ENCODE results near the gene LIMK1.

The LIMK1 gene

DNA sequence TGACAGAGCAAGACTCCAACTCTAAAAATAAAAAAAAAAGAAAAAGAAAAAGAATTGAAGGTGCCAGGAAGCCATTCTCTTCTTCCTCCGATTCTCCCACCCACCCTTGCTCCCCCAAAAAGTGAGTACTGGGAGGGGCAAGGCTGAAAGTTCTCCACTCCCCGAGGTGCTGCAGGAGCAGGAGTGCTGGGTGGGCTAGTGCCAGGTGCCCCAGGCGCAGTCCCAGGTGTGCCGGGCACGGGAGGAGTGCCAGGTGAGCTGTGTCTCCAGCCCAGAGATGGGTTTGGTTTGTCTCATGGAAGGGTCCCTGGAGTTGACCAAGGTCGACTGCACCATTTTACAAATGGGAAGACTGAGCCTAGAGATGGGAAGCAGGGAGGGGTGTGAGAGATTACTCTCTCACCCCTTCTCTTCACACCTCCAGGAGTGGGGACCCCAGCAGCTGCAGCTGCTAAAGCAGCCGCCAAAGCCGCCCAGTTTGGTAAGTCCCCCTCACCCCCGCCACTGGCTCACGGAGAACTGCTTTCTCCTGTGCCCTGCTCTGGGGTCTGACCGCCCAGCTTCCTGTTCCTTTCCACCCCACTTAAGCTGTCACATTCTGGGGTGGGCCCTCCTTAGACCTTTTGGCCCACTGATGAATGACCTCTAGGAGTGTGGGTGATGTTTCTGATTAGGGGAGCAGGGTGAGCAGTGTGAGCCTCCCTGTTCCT is 26.2 kb upstream of the LIMK1 start:
- POLR2A ChIA-PET, result no interaction called here
- no peaks in the 10 kb centered on the region for H3K9me3 ChIP-seq (ENCODE audit: control extremely low read depth in 1 of 5, control insufficient read depth in 4 of 5, insufficient read depth in 2 of 5, low read depth in 1 of 5, low read length in 4 of 5)
- H3K27me3 ChIP-seq (replicated peaks in 2 of 5; ENCODE audit: control insufficient read depth in 4 of 5, insufficient read depth in 5 of 5, low read length in 4 of 5), result no peaks in the 10 kb centered on the region
- DNase-seq, result peak in 2 of 3 donors; percentile 49 to 55
- no peak overlapping the region for H3K27ac ChIP-seq (ENCODE audit: insufficient read depth in 1 of 2, low read depth in 1 of 2, low read length in 2 of 2, poor library complexity in 1 of 2, severe bottlenecking in 2 of 2)
- no peak overlapping the region for H3K4me3 ChIP-seq (ENCODE audit: control insufficient read depth in 1 of 7, extremely low read depth in 1 of 7, insufficient read depth in 4 of 7, low read depth in 2 of 7, low read length in 6 of 7)
- WGBS (ENCODE audit: insufficient coverage), result 75% methylated on average over 5 of the region's 11 CpGs
- peaks cover 0 to 16% (median 4%) of the 10 kb centered on the region in 4 experiments for H3K4me1 ChIP-seq (ENCODE audit: control extremely low read depth in 1 of 4, control insufficient read depth in 4 of 4, insufficient read depth in 4 of 4, low read length in 3 of 4)
- CTCF ChIA-PET, result interaction anchor here (0.6 to 2.8 kb wide), 3 partner anchors 10 to 100 kb away, joined by 4 to 10 read pairs (median 8); no protein-coding TSS in a partner anchor
- H3K36me3 ChIP-seq (ENCODE audit: control insufficient read depth in 4 of 4, insufficient read depth in 4 of 4, low read length in 3 of 4), result peaks cover 0 to 21% (median 1%) of the 10 kb centered on the region in 4 experiments

DNA sequence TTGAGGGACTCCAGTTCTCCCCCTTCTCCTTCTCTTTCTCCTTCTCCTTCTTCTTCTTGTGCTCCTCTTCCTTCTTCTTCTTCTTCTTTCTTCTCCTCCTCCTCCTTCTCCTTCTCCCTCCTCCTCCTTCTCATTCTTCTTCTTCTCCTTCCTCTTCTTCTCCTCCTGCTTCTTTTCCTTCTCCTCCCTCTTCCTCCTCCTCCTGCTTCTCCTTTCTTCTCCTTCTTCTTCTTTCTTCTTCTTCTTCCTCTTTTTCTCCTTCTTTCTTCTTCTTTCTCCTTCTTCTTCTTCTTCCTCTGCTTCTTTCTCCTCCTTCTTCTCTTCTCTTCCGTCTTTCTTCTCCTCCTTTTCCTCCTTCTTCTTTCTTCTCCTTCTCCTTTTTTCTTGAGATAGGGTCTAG is 25.6 kb upstream of the LIMK1 start:
- Histone ChIP-seq H3K27ac (ENCODE audit: insufficient read depth in 1 of 2, low read depth in 1 of 2, low read length in 2 of 2, poor library complexity in 1 of 2, severe bottlenecking in 2 of 2) (no peak overlapping the region), H3K4me3 (ENCODE audit: control insufficient read depth in 1 of 7, extremely low read depth in 1 of 7, insufficient read depth in 4 of 7, low read depth in 2 of 7, low read length in 6 of 7) (no peak overlapping the region), H3K27me3 (replicated peaks in 2 of 5; ENCODE audit: control insufficient read depth in 4 of 5, insufficient read depth in 5 of 5, low read length in 4 of 5) (no peaks in the 10 kb centered on the region), H3K36me3 (ENCODE audit: control insufficient read depth in 4 of 4, insufficient read depth in 4 of 4, low read length in 3 of 4) (peaks cover 0 to 22% (median 1%) of the 10 kb centered on the region in 4 experiments), H3K9me3 (ENCODE audit: control extremely low read depth in 1 of 5, control insufficient read depth in 4 of 5, insufficient read depth in 2 of 5, low read depth in 1 of 5, low read length in 4 of 5) (no peaks in the 10 kb centered on the region), H3K4me1 (ENCODE audit: control extremely low read depth in 1 of 4, control insufficient read depth in 4 of 4, insufficient read depth in 4 of 4, low read length in 3 of 4) (peaks cover 0 to 16% (median 4%) of the 10 kb centered on the region in 4 experiments)
- CTCF ChIA-PET, result interaction anchor here (2.5 to 2.8 kb wide), 2 partner anchors 10 to 13 kb away, joined by 6 to 8 read pairs; no protein-coding TSS in a partner anchor
- DNase-seq, result no peak
- POLR2A ChIA-PET, result no interaction called here
- WGBS (ENCODE audit: insufficient coverage), result 83% methylated on average over 1 of the region's 1 CpG

DNA sequence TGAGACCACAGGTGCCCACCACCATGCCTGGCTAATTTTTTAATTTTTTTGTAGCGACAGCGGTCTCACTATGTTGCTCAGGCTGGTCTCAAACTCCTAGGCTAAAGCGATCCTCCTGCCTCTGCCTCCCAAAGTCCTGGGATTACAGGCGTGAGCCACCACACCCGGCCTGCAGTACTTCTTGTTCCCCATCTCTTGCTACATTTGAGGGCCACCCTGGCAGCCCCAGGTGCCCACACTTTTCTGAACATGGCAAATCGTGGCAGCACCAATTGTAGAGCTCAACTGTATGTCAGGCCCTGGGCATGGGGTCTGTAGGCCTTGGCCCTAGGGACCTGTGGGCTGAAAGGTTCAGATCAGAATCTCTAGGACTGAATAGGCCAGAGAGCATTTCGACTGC is 25.1 kb upstream of the LIMK1 start:
- CTCF ChIA-PET, result interaction anchor here (0.7 to 2.8 kb wide), 3 partner anchors 9 to 79 kb away, joined by 3 to 8 read pairs (median 6); no protein-coding TSS in a partner anchor
- POLR2A ChIA-PET, result interaction anchor here (0.5 kb wide), 1 partner anchor 238 kb away, joined by 4 read pairs; no protein-coding TSS in a partner anchor
- DNase-seq, result no peak

DNA sequence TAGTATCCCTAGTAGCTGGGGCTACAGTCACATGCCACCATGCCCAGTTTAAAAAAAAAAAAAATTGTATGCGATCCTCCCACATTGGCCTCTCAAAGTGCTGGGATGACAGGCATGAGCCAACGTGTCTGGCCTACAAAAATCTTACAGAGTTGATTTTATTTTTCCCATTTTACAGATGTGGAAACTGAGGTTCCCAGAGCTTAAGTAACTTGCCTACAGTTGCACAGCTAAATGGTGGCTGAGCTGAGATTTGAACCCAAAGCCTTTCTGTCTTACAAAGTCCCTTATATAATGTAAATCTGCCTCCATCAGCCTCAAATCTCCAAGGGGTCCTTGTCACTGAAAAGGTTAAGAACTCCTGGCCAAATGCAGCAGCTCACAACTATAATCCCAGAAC is 24.6 kb upstream of the LIMK1 start:
- 90% methylated on average over 2 of the region's 2 CpGs for WGBS (ENCODE audit: insufficient coverage)
- no peaks in the 10 kb centered on the region for H3K9me3 ChIP-seq (ENCODE audit: control extremely low read depth in 1 of 5, control insufficient read depth in 4 of 5, insufficient read depth in 2 of 5, low read depth in 1 of 5, low read length in 4 of 5)
- ChIA-PET CTCF (interaction anchor here (0.7 to 2.8 kb wide), 5 partner anchors 9 to 124 kb away, joined by 3 to 8 read pairs (median 6); no protein-coding TSS in a partner anchor), POLR2A (interaction anchor here (0.5 kb wide), 1 partner anchor 237 kb away, joined by 4 read pairs; no protein-coding TSS in a partner anchor)
- H3K4me1 ChIP-seq (ENCODE audit: control extremely low read depth in 1 of 4, control insufficient read depth in 4 of 4, insufficient read depth in 4 of 4, low read length in 3 of 4), result peaks cover 0 to 16% (median 4%) of the 10 kb centered on the region in 4 experiments
- no peak overlapping the region for H3K4me3 ChIP-seq (ENCODE audit: control insufficient read depth in 1 of 7, extremely low read depth in 1 of 7, insufficient read depth in 4 of 7, low read depth in 2 of 7, low read length in 6 of 7)
- H3K27ac ChIP-seq (ENCODE audit: insufficient read depth in 1 of 2, low read depth in 1 of 2, low read length in 2 of 2, poor library complexity in 1 of 2, severe bottlenecking in 2 of 2), result no peak overlapping the region
- H3K27me3 ChIP-seq (replicated peaks in 2 of 5; ENCODE audit: control insufficient read depth in 4 of 5, insufficient read depth in 5 of 5, low read length in 4 of 5), result no peaks in the 10 kb centered on the region
- DNase-seq, result no peak
- peaks cover 0 to 25% (median 1%) of the 10 kb centered on the region in 4 experiments for H3K36me3 ChIP-seq (ENCODE audit: control insufficient read depth in 4 of 4, insufficient read depth in 4 of 4, low read length in 3 of 4)

More for the DNA sequence above, 25.1 kb upstream of the LIMK1 start:
- 97% methylated on average over 6 of the region's 7 CpGs for WGBS (ENCODE audit: insufficient coverage)
- Histone ChIP-seq H3K27me3 (replicated peaks in 2 of 5; ENCODE audit: control insufficient read depth in 4 of 5, insufficient read depth in 5 of 5, low read length in 4 of 5) (no peaks in the 10 kb centered on the region), H3K4me3 (ENCODE audit: control insufficient read depth in 1 of 7, extremely low read depth in 1 of 7, insufficient read depth in 4 of 7, low read depth in 2 of 7, low read length in 6 of 7) (no peak overlapping the region), H3K9me3 (ENCODE audit: control extremely low read depth in 1 of 5, control insufficient read depth in 4 of 5, insufficient read depth in 2 of 5, low read depth in 1 of 5, low read length in 4 of 5) (no peaks in the 10 kb centered on the region), H3K27ac (ENCODE audit: insufficient read depth in 1 of 2, low read depth in 1 of 2, low read length in 2 of 2, poor library complexity in 1 of 2, severe bottlenecking in 2 of 2) (no peak overlapping the region), H3K36me3 (ENCODE audit: control insufficient read depth in 4 of 4, insufficient read depth in 4 of 4, low read length in 3 of 4) (peaks cover 0 to 26% (median 1%) of the 10 kb centered on the region in 4 experiments), H3K4me1 (ENCODE audit: control extremely low read depth in 1 of 4, control insufficient read depth in 4 of 4, insufficient read depth in 4 of 4, low read length in 3 of 4) (peaks cover 0 to 16% (median 4%) of the 10 kb centered on the region in 4 experiments)

DNA sequence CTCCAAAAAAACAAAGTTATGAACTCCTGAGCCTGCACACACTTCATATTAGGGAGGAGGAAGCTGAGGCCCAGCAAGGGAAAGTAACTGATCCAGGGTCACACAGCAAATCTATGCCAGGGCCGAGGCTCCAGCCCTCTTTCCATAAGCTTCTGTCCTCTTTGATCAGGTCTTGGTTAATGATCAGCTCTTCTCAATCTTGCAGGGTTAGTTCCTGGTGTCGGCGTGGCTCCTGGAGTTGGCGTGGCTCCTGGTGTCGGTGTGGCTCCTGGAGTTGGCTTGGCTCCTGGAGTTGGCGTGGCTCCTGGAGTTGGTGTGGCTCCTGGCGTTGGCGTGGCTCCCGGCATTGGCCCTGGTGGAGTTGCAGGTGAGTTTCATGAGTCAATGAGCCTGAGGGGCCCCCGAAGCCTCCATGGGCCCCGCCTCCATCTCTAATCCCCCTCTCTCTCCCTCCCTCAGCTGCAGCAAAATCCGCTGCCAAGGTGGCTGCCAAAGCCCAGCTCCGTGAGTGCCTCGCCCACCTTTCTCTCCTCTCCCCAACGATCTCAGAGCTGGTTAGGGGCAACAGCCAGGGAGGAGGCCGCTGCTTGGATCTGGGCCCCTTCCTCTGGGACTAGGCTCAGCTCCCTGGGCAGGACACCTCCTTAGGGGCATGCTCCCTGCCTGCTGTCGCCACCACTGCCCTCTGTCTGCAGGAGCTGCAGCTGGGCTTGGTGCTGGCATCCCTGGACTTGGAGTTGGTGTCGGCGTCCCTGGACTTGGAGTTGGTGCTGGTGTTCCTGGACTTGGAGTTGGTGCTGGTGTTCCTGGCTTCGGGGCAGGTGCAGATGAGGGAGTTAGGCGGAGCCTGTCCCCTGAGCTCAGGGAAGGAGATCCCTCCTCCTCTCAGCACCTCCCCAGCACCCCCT is 23.7 kb upstream of the LIMK1 start:
- Histone ChIP-seq H3K4me3 (ENCODE audit: control insufficient read depth in 1 of 7, extremely low read depth in 1 of 7, insufficient read depth in 4 of 7, low read depth in 2 of 7, low read length in 6 of 7) (no peak overlapping the region), H3K4me1 (ENCODE audit: control extremely low read depth in 1 of 4, control insufficient read depth in 4 of 4, insufficient read depth in 4 of 4, low read length in 3 of 4) (peaks cover 0 to 16% (median 4%) of the 10 kb centered on the region in 4 experiments), H3K27me3 (replicated peaks in 2 of 5; ENCODE audit: control insufficient read depth in 4 of 5, insufficient read depth in 5 of 5, low read length in 4 of 5) (no peaks in the 10 kb centered on the region), H3K36me3 (ENCODE audit: control insufficient read depth in 4 of 4, insufficient read depth in 4 of 4, low read length in 3 of 4) (peaks cover 0 to 27% (median 3%) of the 10 kb centered on the region in 4 experiments), H3K9me3 (ENCODE audit: control extremely low read depth in 1 of 5, control insufficient read depth in 4 of 5, insufficient read depth in 2 of 5, low read depth in 1 of 5, low read length in 4 of 5) (no peaks in the 10 kb centered on the region), H3K27ac (ENCODE audit: insufficient read depth in 1 of 2, low read depth in 1 of 2, low read length in 2 of 2, poor library complexity in 1 of 2, severe bottlenecking in 2 of 2) (no peak overlapping the region)
- WGBS (ENCODE audit: insufficient coverage), result 97% methylated on average over 9 of the region's 21 CpGs
- ChIA-PET CTCF (interaction anchor here (0.5 to 2.8 kb wide), 7 partner anchors 8 to 144 kb away, joined by 3 to 8 read pairs (median 6); no protein-coding TSS in a partner anchor), POLR2A (no interaction called here)
- DNase-seq, result no peak

- WGBS (ENCODE audit: insufficient coverage), result 74% methylated on average over 13 of the region's 20 CpGs
- Histone ChIP-seq H3K9me3 (ENCODE audit: control extremely low read depth in 1 of 5, control insufficient read depth in 4 of 5, insufficient read depth in 2 of 5, low read depth in 1 of 5, low read length in 4 of 5) (no peaks in the 10 kb centered on the region), H3K36me3 (ENCODE audit: control insufficient read depth in 4 of 4, insufficient read depth in 4 of 4, low read length in 3 of 4) (peaks cover 0 to 27% (median 2%) of the 10 kb centered on the region in 4 experiments), H3K27me3 (replicated peaks in 2 of 5; ENCODE audit: control insufficient read depth in 4 of 5, insufficient read depth in 5 of 5, low read length in 4 of 5) (no peaks in the 10 kb centered on the region), H3K4me3 (ENCODE audit: control insufficient read depth in 1 of 7, extremely low read depth in 1 of 7, insufficient read depth in 4 of 7, low read depth in 2 of 7, low read length in 6 of 7) (no peak overlapping the region), H3K4me1 (ENCODE audit: control extremely low read depth in 1 of 4, control insufficient read depth in 4 of 4, insufficient read depth in 4 of 4, low read length in 3 of 4) (peaks cover 0 to 16% (median 4%) of the 10 kb centered on the region in 4 experiments), H3K27ac (ENCODE audit: insufficient read depth in 1 of 2, low read depth in 1 of 2, low read length in 2 of 2, poor library complexity in 1 of 2, severe bottlenecking in 2 of 2) (peak overlapping the region in 1 of 2 experiments; percentile 64)
- POLR2A ChIA-PET, result no interaction called here
- CTCF ChIA-PET, result interaction anchor here (1.5 kb wide), 1 partner anchor 142 kb away, joined by 3 read pairs; no protein-coding TSS in a partner anchor
- DNase-seq, result peak; percentile 66 to 91 (median 88)
Observed at GRCh38 chr7:74061840-74062539, 21.6 kb upstream of the LIMK1 start.
